C4-2B (cell line): ENCODE results near the gene TSPY8.

Source experiments
- CTCF ChIP-seq: fragments of 450-650 bp; conservative IDR thresholded peaks from 2 replicates; pipeline ENCODE4 v1.5.1; 2017; ENCODE audit warnings: mild to moderate bottlenecking
- ZFX ChIP-seq: fragments of 450-650 bp; IDR thresholded peaks from 2 replicates; pipeline ENCODE4 v1.6.1; 2017

DNA sequence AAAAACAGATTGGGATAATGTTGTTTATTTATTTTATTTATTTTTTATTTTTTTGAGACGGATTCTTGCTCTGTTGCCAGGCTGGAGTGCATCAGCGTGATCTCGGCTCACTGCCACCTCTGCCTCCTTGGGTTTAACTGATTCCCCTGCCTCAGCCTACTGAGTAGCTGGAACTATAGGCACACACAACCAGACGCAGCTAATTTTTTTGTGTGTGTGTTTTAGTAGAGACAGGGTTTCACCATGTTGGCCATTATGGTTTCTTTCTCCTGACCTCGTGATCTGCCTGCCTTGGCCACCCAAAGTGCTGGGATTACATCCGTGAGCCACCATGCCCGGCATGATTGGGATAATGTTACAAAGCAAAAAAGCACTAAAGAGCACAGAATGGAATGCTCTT is 36.6 kb upstream of the TSPY8 start:
- TF ChIP-seq CTCF (no peak), ZFX (no peak)
